ENCODE measurements around the gene AP3S1. TPM values are rescaled to one million over a fixed set of nuclear protein-coding genes. Genes with fewer than 3 reads are reported as not detected.

AP3S1 gene
- total and polyA plus RNA-seq, 2 of the 13 experiments (the other 11 are each of a cell fraction or from before 2014, with no cell fraction given), result 50.5 to 85.9 TPM

GRCh38 chr5:115939059-115939458 is 97.3 kb downstream of the AP3S1 start:
- no peak for DNase-seq (ENCODE audit: low spot score)
- no peak for FAIRE-seq
- Histone ChIP-seq H4K20me1 (ENCODE audit: insufficient read depth, low read length) (no peaks in the 10 kb centered on the region), H3K79me2 (ENCODE audit: insufficient read depth, low read length) (no peaks in the 10 kb centered on the region), H3K4me2 (ENCODE audit: low read depth, low read length) (no peak overlapping the region), H3K4me3 (replicated peaks in 1 of 3; ENCODE audit: insufficient read depth in 1 of 3, low read depth in 2 of 3, low read length in 3 of 3) (no peak overlapping the region), H3K4me1 (ENCODE audit: insufficient read depth, low read length) (no peaks in the 10 kb centered on the region), H3K27ac (ENCODE audit: extremely low read length, insufficient read depth, low read length) (no peak overlapping the region), H3K9me3 (ENCODE audit: low read length) (no peaks in the 10 kb centered on the region), H2AFZ (ENCODE audit: low read length) (no peak overlapping the region), H3K27me3 (ENCODE audit: control insufficient read depth in 1 of 2, insufficient read depth in 2 of 2, low read length in 2 of 2) (no peaks in the 10 kb centered on the region; a peak in 1 of 5 replicates), H3K36me3 (replicated peaks in 1 of 2; ENCODE audit: control insufficient read depth in 1 of 2, insufficient read depth in 2 of 2, low read length in 2 of 2) (no peaks in the 10 kb centered on the region), H3K9ac (ENCODE audit: insufficient read depth, low read depth, low read length) (no peak overlapping the region)
- TF ChIP-seq TOPORS (CRISPR knock-in tag; IDR thresholded peaks at IDR 0.05) (no peak), ZNF703 (CRISPR knock-in tag; IDR thresholded peaks at IDR 0.05; ENCODE audit: borderline replicate concordance) (no peak), MXD4 (CRISPR knock-in tag; IDR thresholded peaks at IDR 0.05) (no peak), SMAD1 (CRISPR knock-in tag; IDR thresholded peaks at IDR 0.05; ENCODE audit: borderline replicate concordance, low read depth) (no peak), ZNF784 (CRISPR knock-in tag; IDR thresholded peaks at IDR 0.05; ENCODE audit: borderline replicate concordance) (no peak), ZNF333 (CRISPR knock-in tag; IDR thresholded peaks at IDR 0.05; ENCODE audit: borderline replicate concordance) (no peak), ZNF547 (CRISPR knock-in tag; IDR thresholded peaks at IDR 0.05) (no peak), ATF6 (CRISPR knock-in tag; conservative IDR thresholded peaks at IDR 0.05) (no peak), CREM (IDR thresholded peaks at IDR 0.05) (no peak), CREM (CRISPR knock-in tag; IDR thresholded peaks at IDR 0.05) (no peak), TEAD3 (CRISPR knock-in tag; optimal IDR thresholded peaks at IDR 0.05; ENCODE audit: borderline replicate concordance) (no peak), ZNF577 (CRISPR knock-in tag; IDR thresholded peaks at IDR 0.05; ENCODE audit: borderline replicate concordance, low read depth) (no peak), SNAPC5 (CRISPR knock-in tag; IDR thresholded peaks at IDR 0.05; ENCODE audit: borderline replicate concordance) (no peak)
- in situ Hi-C loops (cut with HindIII; ENCODE audit: extremely low pct_ligation_motif_present, low pct_unique_long_range_greater_than_20kb) (no loop called here), intact Hi-C loops (cut with micrococcal nuclease; ENCODE audit: unreplicated experiment) (no loop called here)
- ChIA-PET CTCF (ENCODE audit: low intra/inter-chr PET ratio, low total read pairs) (no interaction called here), POLR2A (no interaction called here)
- no peak for ATAC-seq
- WGBS (ENCODE audit: low lambda C conversion rate), result 4% methylated on average over 4 of the region's 4 CpGs
- BruUV-seq (replicated peaks), result no TSS peak

Measured in HepG2 (cell line).